HG03565 (cell line): ENCODE data around the gene SALL2.
"Not testable (repeated sequence)": the region's sequence is repeated elsewhere in the genome, so short reads cannot be mapped to it uniquely, and the experiment has no call there.

Experiments
- ATAC-seq: cut with Tn5 transposase; IDR thresholded peaks from one replicate; pipeline ENCODE4 v1.9.1; 2021; ENCODE audit warnings: mild to moderate bottlenecking, moderate library complexity; ENCODE audit not compliant: unreplicated experiment

SALL2 gene

GRCh38 chr14:21525962-21526671 lies at the start of gene SALL2:
Gene SALL2 (minus strand): TSS chr14:21526346. CDS start chr14:21526127, 219 bp downstream.
- ATAC-seq, result no peak

- ATAC-seq, result no peak
These were observed 49.5 kb upstream of the SALL2 start for GRCh38 chr14:21575661-21576060.

- ATAC-seq, result no peak
These were observed 46.5 kb upstream of the SALL2 start for GRCh38 chr14:21572604-21573003.

- ATAC-seq, result no peak
These were observed 32.6 kb upstream of the SALL2 start for GRCh38 chr14:21558703-21559170.

- peak; percentile 41 for ATAC-seq
These were observed 31.1 kb upstream of the SALL2 start for GRCh38 chr14:21557084-21557901.

- ATAC-seq, result no peak
These were observed 30.4 kb upstream of the SALL2 start for GRCh38 chr14:21556378-21557083.

- no peak for ATAC-seq
These were observed 27.1 kb upstream of the SALL2 start for GRCh38 chr14:21553266-21553665.

- not testable (repeated sequence) for ATAC-seq
These were observed 18.4 kb upstream of the SALL2 start for GRCh38 chr14:21544588-21544987.

GRCh38 chr14:21543963-21544362 lies 17.8 kb upstream of the SALL2 start:
- ATAC-seq, result no peak

GRCh38 chr14:21543521-21543960 lies 17.4 kb upstream of the SALL2 start:
- no peak for ATAC-seq

- ATAC-seq, result no peak
These were observed 15.4 kb upstream of the SALL2 start for GRCh38 chr14:21541413-21542074.

GRCh38 chr14:21539189-21539940 lies 13.2 kb upstream of the SALL2 start:
- ATAC-seq, result no peak

GRCh38 chr14:21537090-21537424 lies 10.9 kb upstream of the SALL2 start:
- ATAC-seq, result no peak

- no peak for ATAC-seq
These were observed 10.4 kb upstream of the SALL2 start for GRCh38 chr14:21536418-21537089.

GRCh38 chr14:21535545-21536417 lies 9.6 kb upstream of the SALL2 start:
- ATAC-seq, result no peak

- no peak for ATAC-seq
These were observed 8.4 kb upstream of the SALL2 start for GRCh38 chr14:21534576-21534975.

- no peak for ATAC-seq
These were observed 7.1 kb upstream of the SALL2 start for GRCh38 chr14:21533294-21533693.

GRCh38 chr14:21529515-21529914 lies 3.4 kb upstream of the SALL2 start:
- no peak for ATAC-seq
